ENCODE measurements around the gene SULT1B1.

Gene SULT1B1

DNA sequence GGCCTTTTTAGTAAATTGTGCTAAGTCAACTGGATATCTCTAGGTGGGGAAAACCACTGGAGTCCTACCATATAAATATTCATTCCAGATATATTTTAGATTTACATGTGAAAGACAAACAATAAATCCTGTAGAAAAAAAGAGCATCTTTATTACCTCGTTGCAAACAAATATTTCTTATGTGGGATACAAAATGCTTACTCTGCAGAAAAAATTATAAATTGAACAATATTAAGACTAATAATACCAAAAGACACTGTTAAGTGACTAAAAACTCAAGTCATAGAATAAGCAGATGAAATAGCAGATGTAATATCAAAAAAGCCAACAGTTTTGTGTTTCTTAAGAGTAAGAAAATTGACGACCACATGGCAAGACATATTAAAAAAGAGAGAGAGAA lies 43.8 kb downstream of the SULT1B1 start:
- TF ChIP-seq, protein P1, sequence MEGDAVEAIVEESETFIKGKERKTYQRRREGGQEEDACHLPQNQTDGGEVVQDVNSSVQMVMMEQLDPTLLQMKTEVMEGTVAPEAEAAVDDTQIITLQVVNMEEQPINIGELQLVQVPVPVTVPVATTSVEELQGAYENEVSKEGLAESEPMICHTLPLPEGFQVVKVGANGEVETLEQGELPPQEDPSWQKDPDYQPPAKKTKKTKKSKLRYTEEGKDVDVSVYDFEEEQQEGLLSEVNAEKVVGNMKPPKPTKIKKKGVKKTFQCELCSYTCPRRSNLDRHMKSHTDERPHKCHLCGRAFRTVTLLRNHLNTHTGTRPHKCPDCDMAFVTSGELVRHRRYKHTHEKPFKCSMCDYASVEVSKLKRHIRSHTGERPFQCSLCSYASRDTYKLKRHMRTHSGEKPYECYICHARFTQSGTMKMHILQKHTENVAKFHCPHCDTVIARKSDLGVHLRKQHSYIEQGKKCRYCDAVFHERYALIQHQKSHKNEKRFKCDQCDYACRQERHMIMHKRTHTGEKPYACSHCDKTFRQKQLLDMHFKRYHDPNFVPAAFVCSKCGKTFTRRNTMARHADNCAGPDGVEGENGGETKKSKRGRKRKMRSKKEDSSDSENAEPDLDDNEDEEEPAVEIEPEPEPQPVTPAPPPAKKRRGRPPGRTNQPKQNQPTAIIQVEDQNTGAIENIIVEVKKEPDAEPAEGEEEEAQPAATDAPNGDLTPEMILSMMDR (IDR thresholded peaks at IDR 0.05; ENCODE audit: low read depth, low read length, missing control alignments) = no peak
- in situ Hi-C loops (cut with HindIII; ENCODE audit: low sequenced_read_pairs) = no loop called here
- H3K4me3 ChIP-seq (ENCODE audit: low read depth, low read length) = no peak overlapping the region
- no peak for DNase-seq (ENCODE audit: low read depth)

DNA sequence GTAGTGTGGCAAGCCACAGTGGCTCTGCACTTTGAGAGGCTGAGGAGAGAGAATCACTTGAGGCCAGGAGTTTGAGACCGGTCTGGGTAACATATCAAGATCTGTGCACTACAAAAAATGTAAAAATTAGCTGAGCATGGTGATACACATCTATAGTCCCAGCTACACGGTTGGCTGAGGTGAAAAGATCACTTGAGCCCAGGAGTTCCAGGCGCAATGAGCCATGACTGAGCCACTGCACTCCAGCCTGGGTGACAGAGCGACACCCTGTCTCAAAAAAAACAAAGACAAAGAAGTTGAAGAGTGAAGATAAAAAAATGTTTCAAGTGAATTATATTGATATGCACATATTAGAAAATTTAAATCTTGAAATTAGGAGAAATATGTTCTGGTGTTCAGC lies 46.3 kb downstream of the SULT1B1 start:
- DNase-seq (ENCODE audit: low read depth) = no peak
- H3K4me3 ChIP-seq (ENCODE audit: low read depth, low read length) = no peak overlapping the region
- TF ChIP-seq, protein P1 (IDR thresholded peaks at IDR 0.05; ENCODE audit: low read depth, low read length, missing control alignments) = no peak
- in situ Hi-C loops (cut with HindIII; ENCODE audit: low sequenced_read_pairs) = no loop called here

DNA sequence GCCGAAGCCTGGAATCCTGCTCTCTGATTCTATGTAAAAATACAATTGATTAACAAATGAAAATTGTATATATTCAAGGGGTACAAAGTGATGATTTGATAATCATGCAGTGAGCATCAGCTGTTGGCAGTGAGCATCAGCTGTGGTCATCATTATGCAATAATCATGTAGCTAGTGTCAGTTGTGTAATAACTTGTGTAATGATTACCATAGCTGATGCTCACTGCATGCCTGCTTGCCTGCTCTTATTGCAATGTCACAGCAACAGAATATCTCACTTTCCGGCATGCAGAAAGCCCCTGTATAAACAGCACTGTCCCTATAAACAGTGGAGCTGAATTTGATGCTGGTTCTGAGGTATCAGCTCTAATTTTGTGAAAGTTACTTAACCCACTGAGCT lies 46.8 kb downstream of the SULT1B1 start:
- no peak for DNase-seq (ENCODE audit: low read depth)
- in situ Hi-C loops (cut with HindIII; ENCODE audit: low sequenced_read_pairs) = no loop called here
- TF ChIP-seq, protein P1 (IDR thresholded peaks at IDR 0.05; ENCODE audit: low read depth, low read length, missing control alignments) = no peak
- no peak overlapping the region for H3K4me3 ChIP-seq (ENCODE audit: low read depth, low read length)

DNA sequence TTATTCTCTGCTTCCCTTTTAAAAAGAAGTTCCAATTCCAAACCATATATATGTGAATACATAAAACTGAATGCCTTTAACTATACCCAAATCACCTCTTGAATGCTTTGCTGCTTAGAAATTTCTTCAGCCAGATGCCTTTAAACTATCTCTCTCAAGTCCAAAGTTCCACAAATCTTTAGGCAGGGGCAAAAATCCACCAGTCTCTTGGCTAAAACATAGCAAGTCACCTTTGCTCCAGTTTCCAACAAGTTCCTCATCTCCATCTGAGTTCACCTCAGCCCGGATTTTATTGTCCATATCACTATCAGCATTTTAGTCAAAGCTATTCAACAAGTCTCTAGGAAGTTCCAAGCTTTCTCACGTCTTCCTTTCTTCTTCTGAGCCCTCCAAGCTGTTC lies 49.8 kb downstream of the SULT1B1 start:
- DNase-seq (ENCODE audit: low read depth) = no peak
- in situ Hi-C loops (cut with HindIII; ENCODE audit: low sequenced_read_pairs) = no loop called here
- TF ChIP-seq, protein P1 (IDR thresholded peaks at IDR 0.05; ENCODE audit: low read depth, low read length, missing control alignments) = no peak

DNA sequence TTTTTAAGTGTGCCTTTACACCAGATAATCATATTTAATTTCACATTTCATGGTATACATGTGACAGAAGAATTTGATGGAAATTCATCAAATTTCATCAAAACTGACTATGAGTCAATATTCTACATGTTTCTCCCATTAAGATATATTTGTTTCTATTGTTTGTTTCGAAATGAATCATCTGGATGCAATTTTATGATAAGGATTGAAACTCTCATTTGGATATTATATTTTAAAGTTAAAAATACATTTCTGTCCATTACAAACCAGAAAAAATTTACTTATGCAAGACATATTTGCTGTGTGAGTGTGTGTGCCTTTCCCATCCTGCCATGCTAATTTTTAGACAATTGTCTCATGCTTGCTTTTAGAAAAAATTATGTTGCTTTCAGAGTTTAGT lies 52.2 kb downstream of the SULT1B1 start:
- H3K4me3 ChIP-seq (ENCODE audit: low read depth, low read length) = no peak overlapping the region
- TF ChIP-seq, protein P1 (IDR thresholded peaks at IDR 0.05; ENCODE audit: low read depth, low read length, missing control alignments) = no peak
- in situ Hi-C loops (cut with HindIII; ENCODE audit: low sequenced_read_pairs) = no loop called here
- no peak for DNase-seq (ENCODE audit: low read depth)

More for the DNA sequence above, 49.8 kb downstream of the SULT1B1 start:
- H3K4me3 ChIP-seq (ENCODE audit: low read depth, low read length) = no peak overlapping the region

DNA sequence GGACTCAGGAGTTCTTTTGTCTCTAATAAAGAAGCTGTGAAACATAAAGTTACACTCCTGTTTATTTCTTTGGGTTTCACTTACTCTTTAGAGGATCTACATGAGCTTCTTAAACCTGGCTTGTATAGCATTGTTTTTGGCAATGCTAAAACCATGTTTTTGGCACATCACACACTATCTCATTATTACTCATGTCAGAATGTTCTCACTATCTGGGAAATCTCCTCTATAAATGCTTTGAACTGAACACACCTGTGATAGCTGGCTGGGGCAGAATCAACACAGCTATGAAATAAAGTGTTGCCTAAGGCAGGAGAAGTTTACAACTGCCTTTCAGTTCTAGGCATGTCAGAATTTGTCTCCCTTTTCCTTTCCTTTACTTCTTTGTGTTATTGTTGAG lies 52.6 kb downstream of the SULT1B1 start:
- in situ Hi-C loops (cut with HindIII; ENCODE audit: low sequenced_read_pairs) = no loop called here
- no peak for DNase-seq (ENCODE audit: low read depth)
- TF ChIP-seq, protein P1 (IDR thresholded peaks at IDR 0.05; ENCODE audit: low read depth, low read length, missing control alignments) = no peak
- no peak overlapping the region for H3K4me3 ChIP-seq (ENCODE audit: low read depth, low read length)

DNA sequence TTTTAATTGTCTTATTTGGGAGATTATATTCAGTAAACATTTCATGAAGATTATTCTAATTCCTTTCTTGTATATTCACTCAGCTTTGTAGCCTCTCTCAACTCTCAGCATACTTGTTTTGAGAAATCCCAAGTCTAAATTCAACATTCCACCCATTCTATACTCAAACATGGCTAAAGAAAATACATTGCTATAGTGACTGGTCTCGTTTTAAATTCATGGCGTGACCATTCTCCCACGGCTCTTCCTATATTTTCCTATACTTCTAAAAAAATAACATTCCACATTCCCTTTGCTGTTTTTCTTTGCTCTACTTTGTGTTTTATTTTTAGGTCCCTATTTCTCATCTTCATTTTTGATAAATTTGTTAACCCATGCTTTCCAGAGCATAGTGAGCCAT lies 58.2 kb downstream of the SULT1B1 start:
- no peak for DNase-seq (ENCODE audit: low read depth)
- TF ChIP-seq, protein P1 (IDR thresholded peaks at IDR 0.05; ENCODE audit: low read depth, low read length, missing control alignments) = no peak
- in situ Hi-C loops (cut with HindIII; ENCODE audit: low sequenced_read_pairs) = no loop called here
- no peak overlapping the region for H3K4me3 ChIP-seq (ENCODE audit: low read depth, low read length)

All from astrocyte of the cerebellum (primary cell).